Mucosa of descending colon (tissue), 3 donors: ENCODE measurements around the gene ODAD3. TPM values are rescaled to one million over a fixed set of nuclear protein-coding genes. Genes with fewer than 3 reads are reported as not detected.
"Not testable (repeated sequence)": the region's sequence is repeated elsewhere in the genome, so short reads cannot be mapped to it uniquely, and the experiment has no call there.

Experiments
- ATAC-seq: fragments of 200-7000 bp; cut with Tn5 transposase; one replicate; pipeline ENCODE4 v1.9.1; 2020; ENCODE audit warnings: mild to moderate bottlenecking, moderate library complexity
- DNase-seq, 3 donors: peaks; one replicate each; pipeline ENCODE4 v3.0.0-alpha.2; 2020
- H3K36me3 ChIP-seq: fragments of 200-600 bp; one replicate; pipeline ENCODE4 v1.8.0; 2021; ENCODE audit warnings: low read depth, mild to moderate bottlenecking
- H3K4me1 ChIP-seq: fragments of 200-600 bp; one replicate; pipeline ENCODE4 v1.8.0; 2021; ENCODE audit warnings: low read depth, mild to moderate bottlenecking
- H3K4me3 ChIP-seq: fragments of 200-600 bp; one replicate; pipeline ENCODE4 v1.8.0; 2021; ENCODE audit warnings: mild to moderate bottlenecking
- H3K9me3 ChIP-seq: fragments of 200-600 bp; one replicate; pipeline ENCODE4 v1.8.0; 2021; ENCODE audit warnings: mild to moderate bottlenecking
- CTCF ChIP-seq: fragments of 200-600 bp; IDR thresholded peaks from one replicate; pipeline ENCODE4 v1.8.0; 2022; ENCODE audit warnings: antibody characterized with exemption, mild to moderate bottlenecking
- intact Hi-C, 2 donors: fragments of 100-400 bp; cut with DNase I in 1 of 2; cut with micrococcal nuclease in 1 of 2; formaldehyde crosslinking; loops; one replicate each; pipeline versions ENCODE4 v1.11.0 to v1.11.1; 2022; cut with DNase I, micrococcal nuclease
- total RNA-seq, 3 donors: library from RNA; stranded (reverse); fragmentation: NEBNext Ultra II Directional in 2 of 3; extraction: Animal tissue kit (Norgen Biotek cat#: 25700) in 2 of 3; gene quantifications; one replicate each; pipeline versions ENCODE4 v1.2.1 to v1.2.4, GENCODE V29; 2021 to 2023
- donor health status: DM: no; HTN: no; CAD: no; lungs with moderate emphysema.
- donor health status: DM: no; HTN: no; CAD: no.
- donor health status: DM: no; HTN: yes; CAD: no.

ODAD3 gene
- total RNA-seq, 3 donors from 2014 or later: 0.14 to 0.28 TPM; not detected in 1

DNA sequence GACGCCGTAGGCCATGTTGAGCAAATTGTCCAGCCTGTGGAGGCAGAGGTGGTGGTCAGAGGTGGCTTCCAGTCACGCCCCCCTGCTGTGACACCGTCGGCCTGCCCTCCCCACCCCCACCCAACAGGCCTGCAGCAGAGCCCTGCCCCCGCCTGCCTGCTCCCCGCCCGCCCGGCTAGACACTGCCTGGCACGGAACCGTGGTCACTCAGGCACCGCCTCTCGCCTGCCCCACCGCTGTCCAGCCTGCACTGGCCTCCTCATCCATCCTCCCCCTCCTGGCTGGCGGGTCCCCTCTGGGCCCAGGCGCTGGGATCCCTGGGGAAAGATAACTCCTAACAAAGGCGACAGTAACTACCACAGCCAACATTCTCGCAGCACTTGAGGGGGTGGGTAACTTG, 22.2 kb upstream of the ODAD3 start:
- H3K4me3 ChIP-seq: no peak overlapping the region
- ATAC-seq (no peak), DNase-seq (no peak)
- no peaks in the 10 kb centered on the region for H3K36me3 ChIP-seq
- no peak for TF ChIP-seq CTCF
- H3K9me3 ChIP-seq: no peaks in the 10 kb centered on the region
- H3K4me1 ChIP-seq: no peaks in the 10 kb centered on the region
- intact Hi-C loops: no loop called here

GRCh38 chr19:11456659-11457058, 21.7 kb upstream of the ODAD3 start:
- TF ChIP-seq CTCF: no peak

DNA sequence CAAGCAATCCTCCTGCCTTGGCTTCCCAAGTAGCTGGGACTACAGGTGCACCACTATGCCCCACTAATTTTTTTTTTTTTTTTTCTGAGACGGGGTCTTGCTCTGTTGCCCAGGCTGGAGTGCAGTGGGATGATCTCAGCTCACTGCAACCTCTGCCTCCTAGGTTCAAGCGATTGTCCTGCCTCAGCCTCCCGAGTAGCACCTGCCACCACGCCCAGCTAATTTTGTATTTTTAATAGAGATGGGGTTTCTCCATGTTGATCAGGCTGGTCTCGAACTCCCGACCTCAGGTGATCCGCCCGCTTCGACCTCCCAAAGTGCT, 20.3 kb upstream of the ODAD3 start:
- H3K36me3 ChIP-seq, DNase-seq, H3K9me3 ChIP-seq, intact Hi-C loops, ATAC-seq, H3K4me1 ChIP-seq, H3K4me3 ChIP-seq: not testable (repeated sequence)

More at GRCh38 chr19:11456659-11457058, 21.7 kb upstream of the ODAD3 start:
- Histone ChIP-seq H3K4me1 (no peaks in the 10 kb centered on the region), H3K4me3 (no peak overlapping the region), H3K9me3 (no peaks in the 10 kb centered on the region), H3K36me3 (no peaks in the 10 kb centered on the region)
- DNase-seq (no peak), ATAC-seq (no peak)
- intact Hi-C loops: no loop called here

- no peak overlapping the region for H3K4me3 ChIP-seq
- H3K9me3 ChIP-seq: no peaks in the 10 kb centered on the region
- H3K4me1 ChIP-seq: no peaks in the 10 kb centered on the region
- no peak for DNase-seq
- intact Hi-C loops: no loop called here
- ATAC-seq: no peak
- TF ChIP-seq CTCF: no peak
- H3K36me3 ChIP-seq: no peaks in the 10 kb centered on the region
Observed at GRCh38 chr19:11453468-11454341, 18.8 kb upstream of the ODAD3 start.

GRCh38 chr19:11452620-11453310, 17.8 kb upstream of the ODAD3 start:
- H3K4me1 ChIP-seq: no peaks in the 10 kb centered on the region
- no peak overlapping the region for H3K4me3 ChIP-seq
- intact Hi-C loops: no loop called here
- no peak for ATAC-seq
- no peaks in the 10 kb centered on the region for H3K36me3 ChIP-seq
- no peaks in the 10 kb centered on the region for H3K9me3 ChIP-seq
- no peak for DNase-seq
- no peak for TF ChIP-seq CTCF

DNA sequence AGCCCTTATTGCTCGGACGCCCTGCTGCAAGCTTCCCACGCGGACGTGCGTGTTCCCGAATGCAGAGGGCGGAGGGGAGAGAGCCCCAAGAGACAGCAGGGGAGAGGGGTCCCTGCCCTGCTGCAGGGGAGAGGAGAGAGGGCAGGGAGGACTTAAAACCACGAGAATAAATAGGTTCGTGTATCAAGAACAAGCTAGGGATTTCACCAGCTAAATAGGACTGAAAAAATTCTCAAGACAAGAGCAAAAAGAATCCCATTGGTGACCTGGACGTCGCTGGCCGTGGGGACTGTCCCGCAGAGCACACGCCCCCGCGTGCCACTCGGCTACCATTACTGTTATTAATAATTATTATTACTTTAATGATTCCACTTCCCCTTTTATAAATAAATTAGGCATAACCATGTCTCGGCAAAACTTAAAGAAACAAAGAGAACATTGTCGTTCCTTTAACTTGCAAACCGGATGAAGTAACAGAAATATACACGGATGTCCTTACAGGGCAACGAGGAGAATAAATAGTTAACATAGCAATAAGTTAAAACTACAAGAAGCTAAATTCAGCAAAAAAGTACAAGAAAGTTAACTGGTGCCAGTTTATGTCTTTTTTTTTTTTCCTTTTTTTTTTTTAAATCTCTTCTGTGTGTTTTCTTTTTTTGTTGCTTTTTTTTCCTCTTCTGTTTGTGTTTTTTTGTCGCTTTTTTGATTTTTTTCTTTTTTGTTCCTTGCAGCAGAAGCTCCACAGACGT, 17.1 kb upstream of the ODAD3 start:
- no peak for ATAC-seq
- Histone ChIP-seq H3K36me3 (no peaks in the 10 kb centered on the region), H3K4me1 (no peaks in the 10 kb centered on the region), H3K9me3 (no peaks in the 10 kb centered on the region), H3K4me3 (no peak overlapping the region)
- TF ChIP-seq CTCF: no peak
- no peak for DNase-seq
- intact Hi-C loops: no loop called here
